ENCODE measurements around the gene ARID5B.
"Not testable (repeated sequence)": the region's sequence is repeated elsewhere in the genome, so short reads cannot be mapped to it uniquely, and the experiment has no call there.

Gene ARID5B

GRCh38 chr10:62016623-62017490 lies 115.4 kb downstream of the ARID5B start:
- no peak for DNase-seq (ENCODE audit: low spot score)

DNA sequence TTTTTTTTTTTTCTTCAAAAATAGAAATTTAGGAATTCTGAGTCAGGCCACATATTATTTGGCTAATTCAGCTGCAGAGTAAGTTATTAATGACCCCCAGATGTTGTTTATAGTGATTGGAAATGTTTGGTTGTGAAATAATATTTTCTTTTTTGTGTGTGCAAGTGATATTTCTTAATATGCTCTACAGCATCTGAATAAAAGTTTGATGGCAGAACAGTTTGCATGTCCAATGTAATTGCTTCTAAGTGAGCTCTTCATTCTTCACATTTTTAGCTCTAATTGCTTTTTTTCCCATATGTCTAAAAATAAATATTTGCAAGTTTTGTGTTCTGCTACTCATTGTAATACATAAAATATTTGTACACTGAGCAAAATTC lies 116.0 kb downstream of the ARID5B start:
- no peak for DNase-seq (ENCODE audit: low spot score)

DNA sequence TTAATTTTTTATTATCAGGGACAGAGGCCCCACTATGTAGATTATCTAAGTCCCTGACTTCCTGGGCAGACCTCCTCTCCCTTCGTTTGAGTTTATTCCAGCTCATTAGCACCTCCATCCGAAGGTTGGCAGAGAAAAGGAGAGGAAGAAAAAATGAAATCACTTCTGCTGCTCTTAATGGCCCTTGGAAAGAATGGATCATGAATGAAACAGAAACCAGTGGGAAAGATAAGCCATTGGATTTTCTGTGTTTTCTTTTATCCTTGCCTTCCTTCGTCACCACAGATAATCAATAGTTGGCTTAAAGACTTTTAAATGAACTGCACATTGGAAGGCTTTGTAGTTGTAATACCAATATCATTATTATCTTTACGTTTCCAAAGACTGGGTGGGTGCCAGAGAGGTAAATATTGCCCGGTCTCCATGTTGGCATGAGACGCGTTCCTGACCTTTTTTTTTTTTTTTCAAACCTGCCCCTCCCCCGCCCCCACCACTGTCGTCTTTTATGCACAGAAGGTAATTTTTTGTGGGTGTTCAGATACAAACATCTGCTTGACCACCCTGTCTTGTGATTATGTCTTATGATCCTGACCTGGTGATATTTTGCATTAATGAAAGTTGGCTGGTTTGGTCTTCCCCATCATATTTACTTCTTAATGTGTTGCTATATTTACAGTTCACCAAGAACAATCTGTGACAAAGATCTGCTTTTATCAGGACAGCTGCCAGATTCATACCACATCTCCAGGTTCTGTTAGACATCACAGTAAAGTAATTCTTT lies 116.8 kb downstream of the ARID5B start:
- DNase-seq (ENCODE audit: low spot score): no peak

- no peak for DNase-seq (ENCODE audit: low spot score)
Observed at GRCh38 chr10:62019013-62019684, 117.7 kb downstream of the ARID5B start.

DNA sequence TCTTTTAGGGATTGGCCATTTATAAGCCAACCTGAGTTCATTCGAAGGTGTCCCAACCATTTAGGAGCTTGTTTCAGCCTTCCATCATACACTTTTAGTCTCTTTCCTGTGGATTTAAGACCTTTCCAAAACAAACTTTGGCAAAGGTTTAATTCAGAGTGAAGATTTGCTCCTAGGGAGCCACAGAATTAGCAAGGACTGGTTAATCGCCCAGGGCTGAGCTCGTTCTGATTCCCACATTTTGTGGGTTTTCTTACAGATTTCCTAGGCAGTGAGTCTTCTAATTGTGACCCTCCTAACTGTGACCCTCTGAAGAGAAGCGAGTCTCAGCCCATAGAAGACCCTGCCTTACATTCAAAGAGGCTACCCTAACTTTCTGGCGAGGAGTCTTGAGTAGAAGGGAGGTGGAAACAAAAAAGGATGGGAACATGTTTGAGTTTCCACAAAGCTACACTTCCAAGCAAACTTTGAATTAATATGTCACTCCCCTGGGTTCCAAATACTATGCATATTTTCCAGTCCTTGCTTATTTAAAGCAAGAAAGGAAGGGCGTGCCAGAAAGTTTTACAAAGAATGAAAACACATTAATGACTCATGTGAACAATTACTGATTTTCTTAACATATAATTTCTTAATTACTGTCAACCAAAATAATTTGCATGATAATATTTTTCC lies 118.3 kb downstream of the ARID5B start:
- DNase-seq (ENCODE audit: low spot score): no peak

DNA sequence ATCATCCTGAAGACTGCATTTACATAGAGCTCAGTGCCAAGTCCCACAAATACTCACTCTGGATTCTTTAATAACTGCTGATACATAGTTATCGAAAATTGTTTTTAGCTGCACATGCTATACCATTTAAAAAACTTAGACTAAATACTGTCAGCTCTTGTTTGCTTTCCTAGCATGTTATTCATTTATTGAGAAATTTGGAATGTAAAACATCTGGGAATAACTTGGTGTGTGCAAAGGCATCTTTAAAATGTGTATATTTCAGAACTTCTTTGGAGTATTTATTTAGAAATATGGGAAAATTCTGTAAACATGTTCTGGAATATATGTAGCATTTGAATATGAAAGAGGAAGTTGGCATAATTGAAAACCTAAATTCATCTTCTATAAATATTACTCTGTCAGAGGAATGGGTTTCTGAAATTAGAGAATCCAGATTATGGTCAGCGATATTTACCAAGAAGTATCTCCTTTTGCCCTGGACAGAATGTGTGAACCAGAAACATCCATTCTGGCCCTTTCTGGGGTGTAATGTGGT lies 119.7 kb downstream of the ARID5B start:
- no peak for DNase-seq (ENCODE audit: low spot score)

DNA sequence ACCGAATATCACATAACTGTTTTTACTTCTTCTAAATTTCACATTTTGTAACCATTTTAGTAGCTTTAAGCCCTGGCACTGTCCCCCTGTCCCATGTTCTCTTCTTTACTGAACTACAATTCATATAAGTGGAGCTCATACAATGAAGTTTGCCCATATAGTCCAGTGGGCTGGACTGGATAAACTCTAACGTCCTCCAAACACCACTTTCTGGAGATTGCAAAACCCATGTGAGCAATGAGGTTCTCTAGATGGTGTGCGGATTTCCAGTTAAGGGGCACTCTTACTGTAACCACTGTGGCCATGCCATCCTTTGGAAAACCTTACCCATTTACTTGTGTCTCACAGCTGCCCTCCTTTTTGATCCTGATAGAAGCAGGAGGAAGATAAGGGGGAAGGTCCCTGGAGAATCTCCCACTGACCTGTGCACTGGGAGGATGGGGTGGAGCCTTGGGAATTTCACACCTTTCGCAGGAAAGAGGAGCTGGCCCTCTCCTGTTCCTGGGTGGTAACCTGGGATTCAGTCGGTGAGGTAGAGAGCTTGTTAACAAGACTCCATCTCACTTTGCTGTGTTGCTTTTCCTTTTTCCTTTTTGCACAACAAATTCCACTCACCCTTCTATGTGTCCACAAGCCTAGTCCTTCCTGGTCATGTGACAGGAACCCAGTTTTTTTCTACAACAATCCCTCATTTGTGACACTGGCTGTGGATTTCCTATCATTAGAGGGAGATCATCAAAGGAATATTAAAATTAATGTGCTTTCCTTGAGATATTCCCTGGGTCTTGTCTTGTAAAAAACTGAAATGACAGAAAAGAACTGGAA lies 120.7 kb downstream of the ARID5B start:
- DNase-seq (ENCODE audit: low spot score): no peak

GRCh38 chr10:62022830-62023229 lies 121.3 kb downstream of the ARID5B start:
- DNase-seq (ENCODE audit: low spot score): no peak

DNA sequence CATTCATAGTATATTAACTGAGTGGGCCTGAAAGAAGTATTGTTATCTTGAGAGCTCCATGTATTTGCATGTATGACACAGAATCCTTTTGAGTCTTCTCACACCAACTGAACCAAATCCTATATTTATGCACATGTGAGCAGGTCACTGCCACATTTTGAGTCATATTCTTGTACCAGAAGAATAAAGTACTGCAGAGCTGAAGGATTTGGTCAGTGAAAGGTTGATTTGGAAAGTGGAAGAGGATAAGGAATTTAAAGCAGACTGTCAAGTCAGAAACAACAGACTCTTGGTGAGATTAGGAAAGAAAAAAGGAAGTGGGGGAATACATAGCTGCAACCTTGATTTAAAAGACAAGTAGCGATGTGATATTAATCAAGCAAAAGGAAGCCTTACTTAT lies 121.8 kb downstream of the ARID5B start:
- no peak for DNase-seq (ENCODE audit: low spot score)

DNA sequence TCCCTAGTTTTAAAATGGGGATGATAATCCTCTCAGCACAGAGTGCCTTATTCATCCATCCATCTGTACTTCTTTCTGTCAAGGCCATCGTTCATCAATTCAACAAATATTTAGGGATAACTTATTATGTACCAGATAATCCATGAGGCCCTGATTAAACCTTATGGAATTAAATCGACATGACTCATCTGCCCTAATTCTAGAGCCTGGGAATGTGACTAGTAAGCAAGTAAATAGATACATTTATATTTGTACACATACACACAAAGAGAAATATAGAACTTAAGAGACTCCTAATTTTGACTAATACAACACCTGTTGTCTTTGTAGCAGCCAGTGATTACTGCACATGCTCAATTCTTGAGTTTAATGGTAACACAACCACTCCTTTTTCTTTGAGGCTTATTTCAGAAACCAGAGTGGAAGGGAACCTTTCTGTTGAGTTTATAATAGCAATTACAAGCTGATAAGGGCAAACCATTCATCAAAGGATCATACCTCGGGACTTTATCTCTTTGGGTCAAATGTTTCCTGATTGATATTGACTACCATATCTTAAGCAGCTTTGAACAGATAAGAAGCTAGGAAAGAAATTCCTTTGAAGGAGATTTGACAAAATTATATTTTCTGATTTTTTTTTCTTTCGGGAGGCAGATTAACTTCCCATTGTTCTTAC lies 122.7 kb downstream of the ARID5B start:
- no peak for DNase-seq (ENCODE audit: low spot score)

DNA sequence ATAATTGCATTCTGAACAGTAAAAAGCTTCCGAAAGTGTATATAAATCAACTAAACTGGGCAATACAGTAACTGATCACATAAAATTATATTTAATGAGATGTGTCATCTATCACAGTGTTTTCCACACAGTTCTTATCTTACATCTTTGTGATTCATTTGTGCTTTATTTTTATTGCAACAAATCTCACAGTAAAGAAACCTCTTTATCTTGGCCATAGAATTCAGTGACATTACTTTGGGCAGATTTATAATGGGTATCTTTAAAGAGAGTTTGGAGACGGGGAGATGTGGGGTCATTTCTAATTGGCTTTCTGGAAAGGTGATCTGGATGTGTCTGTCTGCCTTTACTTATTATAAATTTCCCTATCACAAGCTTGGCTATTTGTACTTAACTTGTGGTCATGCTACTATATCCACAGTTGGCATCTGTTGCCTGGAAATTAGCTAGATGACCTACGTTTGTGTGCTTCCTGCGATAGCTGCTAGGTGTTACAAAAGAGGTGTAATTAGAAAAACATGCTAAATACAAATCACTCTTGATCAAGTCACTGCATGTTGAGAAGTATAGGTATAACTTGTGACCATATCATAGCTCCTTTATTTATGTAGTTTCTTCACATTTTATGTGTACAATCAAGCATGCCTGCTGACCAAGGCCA lies 123.8 kb downstream of the ARID5B start:
- no peak for DNase-seq (ENCODE audit: low spot score)

GRCh38 chr10:62025901-62026879 lies 124.7 kb downstream of the ARID5B start:
- no peak for DNase-seq (ENCODE audit: low spot score)

DNA sequence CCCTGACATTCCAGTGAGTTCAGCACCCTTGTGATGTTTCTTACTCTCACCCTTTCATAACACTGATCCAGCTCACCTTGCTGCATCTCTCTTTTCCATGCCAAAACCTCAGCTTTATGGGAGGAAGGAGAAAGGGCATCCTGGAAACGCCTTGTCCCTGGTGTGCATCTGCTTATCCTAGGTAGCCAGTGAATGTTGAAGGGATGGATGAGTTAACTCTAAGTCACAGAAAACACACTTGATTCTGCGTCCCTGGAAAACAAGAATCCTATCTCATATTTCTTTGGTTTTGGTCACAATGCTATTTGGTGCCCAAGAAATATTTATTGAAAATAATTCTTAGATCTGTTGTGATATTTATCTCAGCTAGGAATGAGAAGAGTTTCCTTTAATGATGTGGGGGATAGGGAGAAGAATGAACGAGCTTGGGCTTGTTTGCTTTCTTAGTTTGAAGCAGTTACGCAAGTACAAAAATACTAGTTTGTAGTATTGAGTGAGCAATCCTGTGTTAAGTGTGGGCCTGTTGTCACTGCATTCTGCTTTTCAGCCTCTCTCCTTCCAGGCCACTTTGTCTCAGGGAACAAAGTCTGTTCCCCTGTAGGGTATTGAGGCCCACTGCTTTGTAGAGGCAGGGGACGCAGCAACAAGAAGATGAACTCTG lies 126.5 kb downstream of the ARID5B start:
- DNase-seq (ENCODE audit: low spot score): no peak

- DNase-seq (ENCODE audit: low spot score): not testable (repeated sequence)
Observed at GRCh38 chr10:62028502-62028842, 127.0 kb downstream of the ARID5B start.

- no peak for DNase-seq (ENCODE audit: low spot score)
Observed at GRCh38 chr10:62029401-62029800, 127.9 kb downstream of the ARID5B start.

DNA sequence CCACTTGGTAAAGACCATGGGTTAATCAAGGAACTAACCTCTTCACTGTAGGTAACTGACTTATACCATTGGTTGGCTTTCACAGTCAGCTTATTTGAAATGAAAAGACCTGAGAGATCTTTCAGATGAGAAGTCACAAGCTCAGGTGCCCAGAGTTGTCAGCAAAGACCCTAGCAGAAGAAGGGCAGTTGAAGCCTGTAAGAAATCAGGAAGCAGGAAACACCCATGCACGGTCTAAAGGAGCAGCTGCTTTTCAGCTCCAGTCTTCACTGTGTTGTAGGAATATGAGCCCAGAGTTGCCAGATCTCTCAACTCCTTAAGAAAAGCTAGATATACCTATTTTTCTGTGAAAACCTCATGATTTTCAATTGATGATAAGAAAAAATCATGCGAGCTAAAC lies 130.0 kb downstream of the ARID5B start:
- DNase-seq (ENCODE audit: low spot score): no peak

DNA sequence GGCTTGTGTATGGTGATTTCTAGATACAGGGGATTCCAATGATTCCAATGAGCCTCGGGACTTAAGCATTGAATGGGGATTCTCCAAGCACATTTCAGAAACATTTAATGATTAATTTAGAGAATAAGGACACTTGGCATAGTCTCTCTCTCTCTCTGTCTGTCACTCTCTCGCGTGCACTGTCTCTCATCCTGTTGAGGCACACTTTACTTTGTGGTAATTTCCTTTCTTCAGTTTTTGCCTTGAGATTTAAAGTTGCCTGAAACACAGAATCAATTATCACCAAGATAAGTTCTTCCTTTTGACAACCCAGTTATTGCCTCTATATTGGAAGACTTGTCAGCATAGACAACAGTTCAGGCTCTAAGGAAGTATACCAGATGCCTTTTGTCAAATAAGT lies 131.6 kb downstream of the ARID5B start:
- DNase-seq (ENCODE audit: low spot score): no peak

DNA sequence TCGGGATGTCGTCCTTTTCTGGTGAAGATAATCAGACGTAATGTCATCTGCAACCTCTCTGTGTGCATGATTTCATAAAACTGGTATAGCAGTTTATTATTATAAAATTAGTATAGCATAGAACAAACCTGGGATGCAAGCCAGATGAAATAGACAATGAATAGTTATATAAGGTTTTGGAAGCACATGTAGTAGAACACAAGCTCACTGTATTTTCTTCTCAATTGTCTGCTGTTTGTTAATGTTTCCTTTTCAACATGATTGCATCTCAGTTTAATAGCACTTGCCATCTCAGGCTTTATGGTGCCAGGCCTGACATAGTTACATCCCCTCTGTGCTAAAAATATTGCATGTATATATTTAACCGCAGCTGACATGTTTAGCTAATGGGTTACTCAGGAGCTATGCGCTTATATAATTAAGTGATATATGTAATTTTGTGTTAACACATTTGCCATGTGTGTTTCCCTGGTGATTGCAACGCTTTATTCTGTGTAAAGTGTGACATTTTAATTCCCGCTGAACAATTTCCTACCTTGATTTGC lies 132.7 kb downstream of the ARID5B start:
- DNase-seq (ENCODE audit: low spot score): no peak

Data from hematopoietic multipotent progenitor cell treated with erythropoietin and hydrocortisone succinate and interleukin-3 and kit ligand, for 17 days (in vitro differentiated cells).